ENCODE measurements around the gene FNDC3B.

Gene FNDC3B

GRCh38 chr3:172216267-172216666 lies 176.9 kb downstream of the FNDC3B start:
- H3F3A ChIP-seq (ENCODE audit: insufficient read depth), result no peaks in the 10 kb centered on the region
- H4K20me1 ChIP-seq (ENCODE audit: low read depth, low read length), result no peaks in the 10 kb centered on the region
- no peak for TF ChIP-seq EZH2phosphoT487 (conservative IDR thresholded peaks at IDR 0.05; ENCODE audit: low read length)
- TF ChIP-seq CTCF (IDR thresholded peaks at IDR 0.05; ENCODE audit: insufficient read depth, low read length, poor library complexity, severe bottlenecking), result no peak
- H3K9me3 ChIP-seq (ENCODE audit: insufficient read depth, low read length), result no peaks in the 10 kb centered on the region
- H3K79me2 ChIP-seq (ENCODE audit: insufficient read depth, low read length), result no peaks in the 10 kb centered on the region
- H3K9ac ChIP-seq (ENCODE audit: low read length), result no peak overlapping the region
- H3K4me2 ChIP-seq (ENCODE audit: low read depth, low read length, poor library complexity, severe bottlenecking), result no peak overlapping the region
- H3K9me2 ChIP-seq (replicated peaks; ENCODE audit: insufficient read depth, low read length), result no peaks in the 10 kb centered on the region
- H3K27me3 ChIP-seq (ENCODE audit: low read length), result no peaks in the 10 kb centered on the region
- no peak overlapping the region for H3K27ac ChIP-seq (ENCODE audit: low read depth, low read length)
- H3K4me3 ChIP-seq (ENCODE audit: insufficient read depth, low read length, poor library complexity, severe bottlenecking), result no peak overlapping the region
- H2AFZ ChIP-seq (ENCODE audit: low read depth, low read length, severe bottlenecking), result no peak overlapping the region
- H3K36me3 ChIP-seq (ENCODE audit: low read length), result no peaks in the 10 kb centered on the region

GRCh38 chr3:172216911-172217310 lies 177.5 kb downstream of the FNDC3B start:
- Histone ChIP-seq H3K9ac (ENCODE audit: low read length) (no peak overlapping the region), H3K27me3 (ENCODE audit: low read length) (no peaks in the 10 kb centered on the region), H3K4me3 (ENCODE audit: insufficient read depth, low read length, poor library complexity, severe bottlenecking) (no peak overlapping the region), H3K36me3 (ENCODE audit: low read length) (no peaks in the 10 kb centered on the region), H3K27ac (ENCODE audit: low read depth, low read length) (no peak overlapping the region), H3K4me2 (ENCODE audit: low read depth, low read length, poor library complexity, severe bottlenecking) (no peak overlapping the region), H3K9me2 (replicated peaks; ENCODE audit: insufficient read depth, low read length) (no peaks in the 10 kb centered on the region), H3F3A (ENCODE audit: insufficient read depth) (no peaks in the 10 kb centered on the region), H3K79me2 (ENCODE audit: insufficient read depth, low read length) (no peaks in the 10 kb centered on the region), H4K20me1 (ENCODE audit: low read depth, low read length) (no peaks in the 10 kb centered on the region), H3K9me3 (ENCODE audit: insufficient read depth, low read length) (no peaks in the 10 kb centered on the region), H2AFZ (ENCODE audit: low read depth, low read length, severe bottlenecking) (no peak overlapping the region)
- no peak for TF ChIP-seq CTCF (IDR thresholded peaks at IDR 0.05; ENCODE audit: insufficient read depth, low read length, poor library complexity, severe bottlenecking)
- no peak for TF ChIP-seq EZH2phosphoT487 (conservative IDR thresholded peaks at IDR 0.05; ENCODE audit: low read length)

GRCh38 chr3:172217877-172218276 lies 178.5 kb downstream of the FNDC3B start:
- Histone ChIP-seq H3K9ac (ENCODE audit: low read length) (no peak overlapping the region), H3K27ac (ENCODE audit: low read depth, low read length) (no peak overlapping the region), H3K9me2 (replicated peaks; ENCODE audit: insufficient read depth, low read length) (no peaks in the 10 kb centered on the region), H3F3A (ENCODE audit: insufficient read depth) (no peaks in the 10 kb centered on the region), H4K20me1 (ENCODE audit: low read depth, low read length) (no peaks in the 10 kb centered on the region), H3K27me3 (ENCODE audit: low read length) (no peaks in the 10 kb centered on the region), H3K9me3 (ENCODE audit: insufficient read depth, low read length) (no peaks in the 10 kb centered on the region), H2AFZ (ENCODE audit: low read depth, low read length, severe bottlenecking) (no peak overlapping the region), H3K4me3 (ENCODE audit: insufficient read depth, low read length, poor library complexity, severe bottlenecking) (no peak overlapping the region), H3K4me2 (ENCODE audit: low read depth, low read length, poor library complexity, severe bottlenecking) (no peak overlapping the region), H3K79me2 (ENCODE audit: insufficient read depth, low read length) (no peaks in the 10 kb centered on the region), H3K36me3 (ENCODE audit: low read length) (no peaks in the 10 kb centered on the region)
- TF ChIP-seq EZH2phosphoT487 (conservative IDR thresholded peaks at IDR 0.05; ENCODE audit: low read length) (no peak), CTCF (IDR thresholded peaks at IDR 0.05; ENCODE audit: insufficient read depth, low read length, poor library complexity, severe bottlenecking) (no peak)

All from SU-DHL-6 (cell line).